ENCODE data around the gene GGA2.

The GGA2 gene

DNA sequence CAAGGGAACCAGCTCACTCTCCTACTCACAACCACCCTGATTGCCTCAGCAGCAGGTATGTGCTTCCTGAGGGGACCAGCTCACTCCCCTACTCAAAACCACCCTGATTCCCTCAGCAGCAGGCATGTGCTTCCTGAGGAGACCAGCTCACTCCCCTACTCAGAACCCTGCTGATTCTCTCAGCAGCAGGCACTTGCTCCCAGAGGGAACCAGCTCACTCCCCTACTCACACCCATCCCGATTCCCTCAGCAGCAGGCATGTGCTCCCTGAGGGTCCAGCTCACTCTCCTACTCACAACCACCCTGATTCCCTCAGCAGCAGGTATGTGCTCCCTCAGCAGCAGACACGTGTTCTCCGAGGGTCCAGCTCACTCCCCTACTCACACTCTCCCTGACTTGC is 31.2 kb downstream of the GGA2 start:
- Histone ChIP-seq H3K9me3 (no peaks in the 10 kb centered on the region), H3K36me3 (peaks cover 90% of the 10 kb centered on the region), H3K4me1 (ENCODE audit: control insufficient read depth in 1 of 2, insufficient read depth in 1 of 2, low read depth in 1 of 2, low read length in 1 of 2) (no peaks in the 10 kb centered on the region), H3K4me3 (ENCODE audit: low read depth in 1 of 2, low read length in 1 of 2) (no peak overlapping the region), H3K27ac (no peak overlapping the region), H3K27me3 (no peaks in the 10 kb centered on the region)
- TF ChIP-seq, protein P1, sequence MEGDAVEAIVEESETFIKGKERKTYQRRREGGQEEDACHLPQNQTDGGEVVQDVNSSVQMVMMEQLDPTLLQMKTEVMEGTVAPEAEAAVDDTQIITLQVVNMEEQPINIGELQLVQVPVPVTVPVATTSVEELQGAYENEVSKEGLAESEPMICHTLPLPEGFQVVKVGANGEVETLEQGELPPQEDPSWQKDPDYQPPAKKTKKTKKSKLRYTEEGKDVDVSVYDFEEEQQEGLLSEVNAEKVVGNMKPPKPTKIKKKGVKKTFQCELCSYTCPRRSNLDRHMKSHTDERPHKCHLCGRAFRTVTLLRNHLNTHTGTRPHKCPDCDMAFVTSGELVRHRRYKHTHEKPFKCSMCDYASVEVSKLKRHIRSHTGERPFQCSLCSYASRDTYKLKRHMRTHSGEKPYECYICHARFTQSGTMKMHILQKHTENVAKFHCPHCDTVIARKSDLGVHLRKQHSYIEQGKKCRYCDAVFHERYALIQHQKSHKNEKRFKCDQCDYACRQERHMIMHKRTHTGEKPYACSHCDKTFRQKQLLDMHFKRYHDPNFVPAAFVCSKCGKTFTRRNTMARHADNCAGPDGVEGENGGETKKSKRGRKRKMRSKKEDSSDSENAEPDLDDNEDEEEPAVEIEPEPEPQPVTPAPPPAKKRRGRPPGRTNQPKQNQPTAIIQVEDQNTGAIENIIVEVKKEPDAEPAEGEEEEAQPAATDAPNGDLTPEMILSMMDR (IDR thresholded peaks at IDR 0.05), result no peak

- no peaks in the 10 kb centered on the region for H3K27me3 ChIP-seq
- no peaks in the 10 kb centered on the region for H3K9me3 ChIP-seq
- TF ChIP-seq, protein P1 (IDR thresholded peaks at IDR 0.05), result no peak
- no peak overlapping the region for H3K27ac ChIP-seq
- no peaks in the 10 kb centered on the region for H3K4me1 ChIP-seq (ENCODE audit: control insufficient read depth in 1 of 2, insufficient read depth in 1 of 2, low read depth in 1 of 2, low read length in 1 of 2)
- H3K4me3 ChIP-seq (ENCODE audit: low read depth in 1 of 2, low read length in 1 of 2), result no peak overlapping the region
- H3K36me3 ChIP-seq, result peaks cover 94% of the 10 kb centered on the region
Measured at GRCh38 chr16:23478566-23478965, 31.7 kb downstream of the GGA2 start.

- Histone ChIP-seq H3K36me3 (peaks cover 74% of the 10 kb centered on the region), H3K27ac (no peak overlapping the region), H3K9me3 (no peaks in the 10 kb centered on the region), H3K4me1 (ENCODE audit: control insufficient read depth in 1 of 2, insufficient read depth in 1 of 2, low read depth in 1 of 2, low read length in 1 of 2) (no peaks in the 10 kb centered on the region), H3K27me3 (no peaks in the 10 kb centered on the region), H3K4me3 (ENCODE audit: low read depth in 1 of 2, low read length in 1 of 2) (no peak overlapping the region)
- TF ChIP-seq, protein P1 (IDR thresholded peaks at IDR 0.05), result no peak
Measured at GRCh38 chr16:23476289-23476688, 34.0 kb downstream of the GGA2 start.

GRCh38 chr16:23469814-23470213 is 40.5 kb downstream of the GGA2 start:
- TF ChIP-seq, protein P1 (IDR thresholded peaks at IDR 0.05), result no peak
- H3K4me1 ChIP-seq (ENCODE audit: control insufficient read depth in 1 of 2, insufficient read depth in 1 of 2, low read depth in 1 of 2, low read length in 1 of 2), result no peaks in the 10 kb centered on the region
- no peaks in the 10 kb centered on the region for H3K27me3 ChIP-seq
- H3K36me3 ChIP-seq, result peaks cover 65% of the 10 kb centered on the region
- no peak overlapping the region for H3K27ac ChIP-seq
- no peaks in the 10 kb centered on the region for H3K9me3 ChIP-seq
- no peak overlapping the region for H3K4me3 ChIP-seq (ENCODE audit: low read depth in 1 of 2, low read length in 1 of 2)

DNA sequence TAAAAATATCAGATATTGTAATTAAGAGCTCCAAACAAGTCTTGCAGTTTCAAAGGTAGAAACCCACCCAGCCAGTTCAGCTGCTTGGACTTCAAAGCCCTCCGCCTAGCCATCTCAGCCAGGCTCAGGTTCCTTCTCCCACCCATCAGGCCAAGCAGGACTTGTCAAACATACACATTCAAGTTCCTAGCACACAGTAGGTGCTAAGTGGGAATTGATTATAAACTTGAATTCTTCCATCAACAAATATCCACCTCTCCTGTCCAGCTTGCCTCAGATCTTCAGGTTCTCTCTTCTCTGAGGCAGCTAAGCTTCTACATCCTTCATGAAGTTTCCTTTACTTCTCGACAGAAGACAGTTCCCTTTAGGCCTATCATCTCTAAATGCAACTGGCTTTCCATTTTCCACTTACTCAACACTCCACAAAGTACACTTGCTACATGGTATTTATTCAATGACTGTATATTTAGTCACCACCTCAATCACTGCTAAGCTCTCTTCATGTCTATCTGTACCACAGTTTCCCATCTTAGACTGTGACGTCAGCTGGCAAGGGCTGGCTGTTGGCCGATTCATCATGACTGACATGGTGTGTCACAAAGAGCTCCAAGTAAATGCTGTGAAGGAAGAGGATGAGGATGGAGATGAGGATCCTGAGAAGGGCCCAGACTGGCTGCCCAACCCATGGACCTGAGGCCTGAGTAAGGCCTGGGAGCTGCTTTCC is 44.0 kb downstream of the GGA2 start:
- H3K4me3 ChIP-seq (ENCODE audit: low read depth in 1 of 2, low read length in 1 of 2), result no peak overlapping the region
- H3K27me3 ChIP-seq, result no peaks in the 10 kb centered on the region
- no peaks in the 10 kb centered on the region for H3K9me3 ChIP-seq
- TF ChIP-seq, protein P1 (IDR thresholded peaks at IDR 0.05), result no peak
- no peaks in the 10 kb centered on the region for H3K4me1 ChIP-seq (ENCODE audit: control insufficient read depth in 1 of 2, insufficient read depth in 1 of 2, low read depth in 1 of 2, low read length in 1 of 2)
- peaks cover 58% of the 10 kb centered on the region for H3K36me3 ChIP-seq
- H3K27ac ChIP-seq, result no peak overlapping the region
